H9 (cell line): ENCODE measurements around the gene OR13C3. TPM values are rescaled to one million over a fixed set of nuclear protein-coding genes. Genes with fewer than 3 reads are reported as not detected.

Experiments
- DNase-seq: peaks from one replicate; pipeline ENCODE4 v3.0.0-alpha.2; 2017
- H2AFZ ChIP-seq: one replicate; pipeline ENCODE4 v1.6.1; 2013; ENCODE audit warnings: mild to moderate bottlenecking, low read length, control low read depth, moderate library complexity
- H2AK5ac ChIP-seq: 2 replicates; pipeline ENCODE4 v1.6.1; 2013; ENCODE audit warnings: low read length, control low read depth, mixed read lengths; ENCODE audit not compliant: insufficient read length
- H2BK120ac ChIP-seq: one replicate; pipeline ENCODE4 v1.6.1; 2013; ENCODE audit warnings: low read depth, mild to moderate bottlenecking, low read length, control low read depth, inconsistent platforms; ENCODE audit not compliant: poor library complexity, severe bottlenecking
- H2BK12ac ChIP-seq: 2 replicates; pipeline ENCODE4 v1.6.1; 2013; ENCODE audit warnings: low read length, control low read depth, mixed read lengths, low read depth; ENCODE audit not compliant: insufficient read length
- H2BK15ac ChIP-seq: 2 replicates; pipeline ENCODE4 v1.6.1; 2013; ENCODE audit warnings: low read depth, low read length, control low read depth
- H2BK20ac ChIP-seq: one replicate; pipeline ENCODE4 v1.6.1; 2013; ENCODE audit warnings: low read depth, mild to moderate bottlenecking, low read length, control low read depth, inconsistent platforms; ENCODE audit not compliant: poor library complexity, severe bottlenecking
- H2BK5ac ChIP-seq: 2 replicates; pipeline ENCODE4 v1.6.1; 2013; ENCODE audit warnings: low read length, control low read depth, mixed read lengths; ENCODE audit not compliant: insufficient read length
- H3K14ac ChIP-seq: 2 replicates; pipeline ENCODE4 v1.6.1; 2013; ENCODE audit warnings: low read length, control low read depth; ENCODE audit not compliant: insufficient read depth
- H3K18ac ChIP-seq: 2 replicates; pipeline ENCODE4 v1.6.1; 2013; ENCODE audit warnings: low read depth, mild to moderate bottlenecking, mixed read lengths, low read length, control low read depth; ENCODE audit not compliant: insufficient read length
- H3K23ac ChIP-seq: 2 replicates; pipeline ENCODE4 v1.6.1; 2013; ENCODE audit warnings: low read length, control low read depth, mixed read lengths, low read depth; ENCODE audit not compliant: insufficient read length
- H3K23me2 ChIP-seq: 2 replicates; pipeline ENCODE4 v1.6.1; 2013; ENCODE audit warnings: low read depth, mild to moderate bottlenecking, mixed read lengths, low read length, control low read depth; ENCODE audit not compliant: insufficient read length, poor library complexity, severe bottlenecking
- H3K27ac ChIP-seq: 2 replicates; pipeline ENCODE4 v1.5.1; 2013; ENCODE audit warnings: low read length, control low read depth, mixed read lengths, low read depth; ENCODE audit not compliant: insufficient read length
- H3K27me3 ChIP-seq: 2 replicates; pipeline ENCODE4 v1.6.1; 2013; ENCODE audit warnings: low read length, control low read depth, inconsistent platforms; ENCODE audit not compliant: insufficient read depth
- H3K4ac ChIP-seq: 2 replicates; pipeline ENCODE4 v1.6.1; 2013; ENCODE audit warnings: low read depth, mild to moderate bottlenecking, control low read depth, inconsistent platforms, low read length, moderate library complexity
- H3K4me1 ChIP-seq: 2 replicates; pipeline ENCODE4 v1.6.1; 2013; ENCODE audit warnings: low read length, control low read depth, inconsistent platforms; ENCODE audit not compliant: insufficient read depth
- H3K4me2 ChIP-seq: 2 replicates; pipeline ENCODE4 v1.6.1; 2013; ENCODE audit warnings: low read length, control low read depth, mixed read lengths; ENCODE audit not compliant: insufficient read length, insufficient read depth
- H3K56ac ChIP-seq: 2 replicates; pipeline ENCODE4 v1.6.1; 2013; ENCODE audit warnings: low read depth, mild to moderate bottlenecking, mixed read lengths, low read length, control low read depth; ENCODE audit not compliant: insufficient read length
- H3K79me1 ChIP-seq: 2 replicates; pipeline ENCODE4 v1.6.1; 2013; ENCODE audit warnings: low read depth, mild to moderate bottlenecking, moderate library complexity, low read length, control low read depth, inconsistent platforms; ENCODE audit not compliant: insufficient read depth, poor library complexity, severe bottlenecking
- H3K79me2 ChIP-seq: 2 replicates; pipeline ENCODE4 v1.6.1; 2013; ENCODE audit warnings: low read length, control low read depth, inconsistent platforms; ENCODE audit not compliant: insufficient read depth
- H3K9ac ChIP-seq: 2 replicates; pipeline ENCODE4 v1.6.1; 2013; ENCODE audit warnings: low read length, control low read depth, mixed read lengths; ENCODE audit not compliant: insufficient read length; ENCODE audit errors: extremely low read depth
- H3K9me3 ChIP-seq: one replicate; pipeline ENCODE4 v1.6.1; 2013; ENCODE audit warnings: low read depth, low read length, inconsistent platforms; ENCODE audit not compliant: control insufficient read depth
- H3T11ph ChIP-seq: one replicate; pipeline ENCODE4 v1.6.1; 2013; ENCODE audit warnings: mild to moderate bottlenecking, low read length, control low read depth, inconsistent platforms
- H4K20me1 ChIP-seq: one replicate; pipeline ENCODE4 v1.6.1; 2013; ENCODE audit not compliant: control insufficient read depth, insufficient read length, insufficient read depth
- H4K5ac ChIP-seq: 2 replicates; pipeline ENCODE4 v1.6.1; 2013; ENCODE audit warnings: low read depth, mild to moderate bottlenecking, mixed read lengths, low read length, control low read depth; ENCODE audit not compliant: insufficient read length
- H4K8ac ChIP-seq: replicated peaks from 2 replicates; pipeline ENCODE4 v1.6.1; 2013; ENCODE audit warnings: low read length, control low read depth, mixed read lengths, low read depth; ENCODE audit not compliant: insufficient read length
- H4K91ac ChIP-seq: 2 replicates; pipeline ENCODE4 v1.6.1; 2013; ENCODE audit warnings: low read depth, mild to moderate bottlenecking, moderate library complexity, mixed read lengths, low read length, control low read depth; ENCODE audit not compliant: insufficient read length
- H3K27ac Mint-ChIP-seq, 3 experiments: 2 replicates in 2 of 3; 3 replicates in 1 of 3; pipeline ENCODE4 v1.8.0; 2020 to 2021; ENCODE audit warnings: mixed read lengths in 3 of 3, mild to moderate bottlenecking in 1 of 3, moderate library complexity in 1 of 3
- H3K27me3 Mint-ChIP-seq: 2 replicates; pipeline ENCODE4 v1.8.0; 2021; ENCODE audit warnings: low read depth, mild to moderate bottlenecking, moderate library complexity, mixed read lengths
- H3K36me3 Mint-ChIP-seq, 3 experiments: 2 replicates in 2 of 3; 3 replicates in 1 of 3; pipeline ENCODE4 v1.8.0; 2020 to 2021; ENCODE audit warnings: low read depth in 3 of 3, mixed read lengths in 3 of 3; ENCODE audit not compliant: insufficient read depth in 1 of 3
- H3K4me1 Mint-ChIP-seq, 2 experiments: 2 replicates each; pipeline ENCODE4 v1.8.0; 2020; ENCODE audit warnings: mixed read lengths in 2 of 2
- H3K4me3 Mint-ChIP-seq, 2 experiments: 2 replicates in 1 of 2; 3 replicates in 1 of 2; pipeline ENCODE4 v1.8.0; 2020 to 2021; ENCODE audit warnings: mild to moderate bottlenecking in 2 of 2, mixed read lengths in 2 of 2, moderate library complexity in 1 of 2
- H3K9me3 Mint-ChIP-seq, 2 experiments: 2 replicates in 1 of 2; 3 replicates in 1 of 2; pipeline ENCODE4 v1.8.0; 2020; ENCODE audit warnings: mild to moderate bottlenecking in 2 of 2, mixed read lengths in 2 of 2, moderate library complexity in 1 of 2
- WGBS: extraction: QIAGEN DNeasy Blood & Tissue Kit; methylation state at CpG from one replicate; pipeline ENCODE4 v1.1.7; 2013; ENCODE audit warnings: missing lambda C conversion rate, low lambda C conversion rate, mixed read lengths; ENCODE audit not compliant: insufficient read length; ENCODE audit errors: extremely low coverage; 5-methylcytosine and 5-hydroxymethylcytosine counted together
- total RNA-seq: library from RNA; stranded (reverse); gene quantifications from 2 replicates; pipeline ENCODE4 v1.2.1, GENCODE V29; 2021
- TF ChIP-seq, protein P1 (sequence below): fragments of 200-600 bp; sonication (generic); conservative IDR thresholded peaks from 3 replicates; pipeline ENCODE4 v1.8.0; 2021; ENCODE audit warnings: antibody characterized with exemption, mild to moderate bottlenecking

OR13C3 gene
- total RNA-seq, 1 experiment from 2014 or later = not detected

DNA sequence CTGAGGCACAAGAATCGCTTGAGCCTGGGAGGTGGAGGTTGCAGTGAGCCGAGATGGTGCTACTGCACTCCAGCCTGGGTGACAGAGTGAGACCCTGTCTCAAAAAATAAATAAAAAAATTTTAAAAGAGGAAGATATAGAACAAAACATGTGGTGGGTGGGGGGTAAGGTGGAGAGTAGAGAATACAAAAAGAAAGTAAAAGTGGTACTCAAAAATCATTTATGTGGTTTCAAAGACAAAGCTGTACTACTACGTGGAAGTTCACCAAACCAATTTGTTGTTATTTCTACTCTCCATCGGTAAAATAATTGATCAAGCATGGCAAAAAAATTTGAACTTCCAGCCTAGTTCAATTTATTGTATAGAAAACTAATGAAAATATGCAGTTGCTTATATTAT is 8.0 kb upstream of the OR13C3 start:
- no CpG with 5 or more reads among the region's 4 CpGs for WGBS

More for the DNA sequence above, 8.0 kb upstream of the OR13C3 start:
- Histone ChIP-seq H4K20me1 (no peaks in the 10 kb centered on the region), H2BK15ac (no peak overlapping the region), H3K27ac (no peak overlapping the region), H3K23me2 (no peaks in the 10 kb centered on the region), H3K56ac (no peak overlapping the region), H3K18ac (no peak overlapping the region), H2AFZ (no peak overlapping the region), H2AK5ac (no peak overlapping the region), H3K4me1 (no peaks in the 10 kb centered on the region), H2BK120ac (no peak overlapping the region), H4K8ac (no peak overlapping the region), H3K4me2 (no peak overlapping the region), H3K4ac (no peak overlapping the region), H3K79me2 (no peaks in the 10 kb centered on the region), H3K14ac (no peak overlapping the region), H2BK5ac (no peak overlapping the region), H2BK20ac (no peak overlapping the region), H3K27me3 (no peaks in the 10 kb centered on the region), H3K9ac (no peak overlapping the region), H4K5ac (no peak overlapping the region), H2BK12ac (no peak overlapping the region), H4K91ac (no peak overlapping the region), H3K9me3 (no peaks in the 10 kb centered on the region), H3T11ph (no peak overlapping the region), H3K23ac (no peak overlapping the region), H3K79me1 (no peaks in the 10 kb centered on the region)
- no peak for DNase-seq
- no peaks in the 10 kb centered on the region for H3K4me1 Mint-ChIP-seq
- TF ChIP-seq, protein P1, sequence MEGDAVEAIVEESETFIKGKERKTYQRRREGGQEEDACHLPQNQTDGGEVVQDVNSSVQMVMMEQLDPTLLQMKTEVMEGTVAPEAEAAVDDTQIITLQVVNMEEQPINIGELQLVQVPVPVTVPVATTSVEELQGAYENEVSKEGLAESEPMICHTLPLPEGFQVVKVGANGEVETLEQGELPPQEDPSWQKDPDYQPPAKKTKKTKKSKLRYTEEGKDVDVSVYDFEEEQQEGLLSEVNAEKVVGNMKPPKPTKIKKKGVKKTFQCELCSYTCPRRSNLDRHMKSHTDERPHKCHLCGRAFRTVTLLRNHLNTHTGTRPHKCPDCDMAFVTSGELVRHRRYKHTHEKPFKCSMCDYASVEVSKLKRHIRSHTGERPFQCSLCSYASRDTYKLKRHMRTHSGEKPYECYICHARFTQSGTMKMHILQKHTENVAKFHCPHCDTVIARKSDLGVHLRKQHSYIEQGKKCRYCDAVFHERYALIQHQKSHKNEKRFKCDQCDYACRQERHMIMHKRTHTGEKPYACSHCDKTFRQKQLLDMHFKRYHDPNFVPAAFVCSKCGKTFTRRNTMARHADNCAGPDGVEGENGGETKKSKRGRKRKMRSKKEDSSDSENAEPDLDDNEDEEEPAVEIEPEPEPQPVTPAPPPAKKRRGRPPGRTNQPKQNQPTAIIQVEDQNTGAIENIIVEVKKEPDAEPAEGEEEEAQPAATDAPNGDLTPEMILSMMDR = no peak
- H3K4me3 Mint-ChIP-seq = no peak overlapping the region
- no peaks in the 10 kb centered on the region for H3K36me3 Mint-ChIP-seq
- H3K27ac Mint-ChIP-seq = no peak overlapping the region
- H3K27me3 Mint-ChIP-seq = no peaks in the 10 kb centered on the region
- H3K9me3 Mint-ChIP-seq = no peaks in the 10 kb centered on the region
